Spleen (tissue), 7 donors: Measurements from ENCODE around the gene GZMH.

Experiments
- POLR2A ChIP-seq, 3 donors: fragments of 450-650 bp; IDR thresholded peaks; one replicate each; pipeline ENCODE4 v1.5.1; 2017; ENCODE audit warnings: antibody characterized with exemption in 3 of 3, mild to moderate bottlenecking in 1 of 3
- POLR2AphosphoS5 ChIP-seq, 3 donors: sonication (generic); formaldehyde crosslinking; IDR thresholded peaks; one replicate each; pipeline ENCODE4 v1.5.1; 2017; ENCODE audit warnings: antibody characterized with exemption in 3 of 3
- TF ChIP-seq, protein P1 (sequence below), 11 experiments: fragments of 200-600 bp in 7 of 11; fragments of 450-650 bp in 4 of 11; sonication (generic) in 4 of 11; IDR thresholded peaks in 8 of 11; conservative IDR thresholded peaks in 3 of 11; 1 replicate in 7 of 11; 2 replicates in 4 of 11; pipeline versions ENCODE4 v1.4.0 to v1.8.0; 2016 to 2021; ENCODE audit warnings: antibody characterized with exemption in 11 of 11, inconsistent platforms in 4 of 11, mild to moderate bottlenecking in 1 of 11
- donor health status: DM: no; HTN: no; CAD: no; lungs with moderate emphysema.
- donor health status: DM: no; HTN: no; CAD: no.
- donor health status: DM: no; HTN: no; CAD: no.

DNA sequence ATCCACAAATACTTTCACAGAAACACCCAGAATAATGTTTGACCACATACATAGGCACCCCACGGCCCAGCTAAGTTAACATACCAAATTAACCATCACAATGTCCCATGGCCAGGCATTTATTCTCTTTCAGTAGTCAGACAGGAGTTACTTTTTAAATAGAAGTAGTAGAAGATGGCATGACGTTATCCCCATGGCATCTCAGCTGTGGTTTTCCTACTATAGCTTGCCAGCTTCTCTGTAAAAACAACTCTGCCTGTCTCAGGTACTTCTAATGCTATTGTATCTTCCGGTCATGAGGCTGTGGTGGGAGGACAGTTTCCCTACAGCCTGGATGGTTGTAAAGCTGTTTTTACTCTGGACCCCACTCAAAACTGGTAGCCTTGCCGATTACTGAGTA, 52.7 kb downstream of the GZMH start:
- TF ChIP-seq, protein P1, sequence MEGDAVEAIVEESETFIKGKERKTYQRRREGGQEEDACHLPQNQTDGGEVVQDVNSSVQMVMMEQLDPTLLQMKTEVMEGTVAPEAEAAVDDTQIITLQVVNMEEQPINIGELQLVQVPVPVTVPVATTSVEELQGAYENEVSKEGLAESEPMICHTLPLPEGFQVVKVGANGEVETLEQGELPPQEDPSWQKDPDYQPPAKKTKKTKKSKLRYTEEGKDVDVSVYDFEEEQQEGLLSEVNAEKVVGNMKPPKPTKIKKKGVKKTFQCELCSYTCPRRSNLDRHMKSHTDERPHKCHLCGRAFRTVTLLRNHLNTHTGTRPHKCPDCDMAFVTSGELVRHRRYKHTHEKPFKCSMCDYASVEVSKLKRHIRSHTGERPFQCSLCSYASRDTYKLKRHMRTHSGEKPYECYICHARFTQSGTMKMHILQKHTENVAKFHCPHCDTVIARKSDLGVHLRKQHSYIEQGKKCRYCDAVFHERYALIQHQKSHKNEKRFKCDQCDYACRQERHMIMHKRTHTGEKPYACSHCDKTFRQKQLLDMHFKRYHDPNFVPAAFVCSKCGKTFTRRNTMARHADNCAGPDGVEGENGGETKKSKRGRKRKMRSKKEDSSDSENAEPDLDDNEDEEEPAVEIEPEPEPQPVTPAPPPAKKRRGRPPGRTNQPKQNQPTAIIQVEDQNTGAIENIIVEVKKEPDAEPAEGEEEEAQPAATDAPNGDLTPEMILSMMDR (IDR thresholded peaks at IDR 0.05 in 8 of 11, conservative IDR thresholded peaks at IDR 0.05 in 3 of 11), result no peak
- TF ChIP-seq POLR2AphosphoS5 (IDR thresholded peaks at IDR 0.05) (no peak), POLR2A (IDR thresholded peaks at IDR 0.05) (no peak)
